Right renal cortex interstitium (tissue), 3 donors: ENCODE data around the gene CABLES1. TPM values are rescaled to one million over a fixed set of nuclear protein-coding genes. Genes with fewer than 3 reads are reported as not detected.

Source experiments
- DNase-seq, 3 donors: peaks; one replicate each; pipeline ENCODE4 v3.0.0-alpha.2; 2013; ENCODE audit warnings: low read depth in 3 of 3, low spot score in 2 of 3
- polyA plus RNA-seq, 3 donors: library from polyadenylated mRNA; unstranded; fragments of 120-200 nt; gene quantifications; one replicate each; pipeline ENCODE4 v1.2.1, GENCODE V29; 2013; ENCODE audit not compliant: insufficient read length in 3 of 3

Gene CABLES1
- polyA plus RNA-seq, 3 donors, result 24.3 to 25.8 (median 25.8) TPM

DNA sequence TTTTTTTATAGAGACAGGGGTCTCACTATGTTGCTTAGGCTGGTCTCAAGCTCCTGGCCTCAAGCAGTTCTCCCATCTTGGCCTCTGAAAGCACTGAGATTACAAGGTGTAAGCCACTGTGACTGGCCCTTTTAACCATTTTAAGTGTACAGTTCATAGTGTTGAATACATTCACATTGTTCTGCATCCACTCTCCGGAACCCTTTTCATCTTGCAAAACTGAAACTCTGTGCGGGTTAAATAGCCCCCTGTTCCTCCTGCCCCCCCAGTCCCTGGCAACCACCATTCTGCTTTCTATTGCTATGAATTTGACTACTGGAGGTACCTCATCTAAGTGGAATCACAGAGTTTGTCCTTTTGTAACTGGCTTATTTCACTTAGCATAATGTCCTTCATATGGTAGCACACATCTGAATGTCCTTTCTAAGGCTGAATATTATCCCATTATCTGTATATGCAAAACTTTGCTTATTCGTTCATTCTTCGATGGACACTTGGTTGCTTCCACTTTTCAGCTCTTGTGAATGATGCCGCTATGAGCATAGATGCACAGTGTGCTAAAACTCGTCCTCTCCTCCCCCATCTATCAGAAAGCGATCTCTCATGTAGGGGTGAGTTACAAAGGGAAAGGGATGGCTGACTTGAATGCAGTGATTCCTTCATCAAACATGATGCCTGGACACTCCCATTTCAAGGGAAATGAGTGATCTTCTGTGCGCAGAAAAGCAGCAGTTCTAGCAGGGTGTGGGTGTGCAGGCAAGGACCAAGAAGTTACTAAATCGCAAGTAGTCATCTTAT, 30.2 kb downstream of the CABLES1 start:
- no peak for DNase-seq

DNA sequence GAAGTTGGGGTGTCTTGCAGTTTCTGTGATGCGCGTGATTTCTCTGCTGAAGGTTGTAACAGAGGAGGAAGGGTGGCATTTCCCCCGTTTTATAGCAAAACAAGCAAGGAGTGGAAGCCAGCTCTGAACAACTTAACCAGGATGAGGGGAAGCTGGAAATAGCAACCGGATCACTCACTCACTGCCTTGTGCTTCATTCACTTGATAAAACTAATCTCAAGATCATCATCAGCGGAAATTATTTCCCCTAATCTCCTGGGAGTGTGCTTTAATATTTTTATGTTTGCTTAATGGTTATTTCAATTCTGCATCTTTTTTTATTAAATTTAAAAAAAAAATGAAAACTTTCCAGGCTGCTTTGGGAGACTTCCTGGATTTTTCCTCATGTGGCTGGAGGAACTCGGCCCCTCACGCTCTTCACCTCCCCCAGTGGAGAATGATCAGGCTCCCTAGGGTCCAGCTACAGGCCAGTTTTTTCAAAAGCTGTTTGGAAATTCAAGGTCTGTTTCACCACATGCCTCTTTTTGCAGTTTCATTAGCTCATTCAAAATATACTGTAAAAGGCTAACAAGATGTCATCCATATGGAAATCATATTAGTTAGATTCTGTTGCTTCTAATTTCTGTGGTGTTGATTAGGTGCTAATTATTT, 31.7 kb downstream of the CABLES1 start:
- no peak for DNase-seq

DNA sequence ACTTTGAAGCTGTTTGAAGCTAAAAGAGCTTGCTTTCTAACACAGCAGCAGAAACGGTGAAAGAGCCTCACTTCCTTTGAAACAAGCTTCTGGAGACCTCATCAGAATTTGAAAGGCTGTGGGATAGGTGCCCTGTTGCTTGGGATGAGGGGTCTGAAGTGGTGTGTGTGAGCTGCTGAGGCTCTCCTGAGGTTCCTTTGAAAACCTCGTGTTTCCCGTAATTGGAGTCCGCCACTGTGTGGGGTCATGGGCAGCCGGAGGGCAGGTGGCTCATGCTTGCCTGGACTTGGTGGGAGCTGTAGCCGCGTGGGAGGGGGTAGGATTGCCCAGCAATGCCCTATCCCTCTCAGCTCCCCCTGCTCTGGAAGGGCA, 34.4 kb downstream of the CABLES1 start:
- DNase-seq, result no peak

DNA sequence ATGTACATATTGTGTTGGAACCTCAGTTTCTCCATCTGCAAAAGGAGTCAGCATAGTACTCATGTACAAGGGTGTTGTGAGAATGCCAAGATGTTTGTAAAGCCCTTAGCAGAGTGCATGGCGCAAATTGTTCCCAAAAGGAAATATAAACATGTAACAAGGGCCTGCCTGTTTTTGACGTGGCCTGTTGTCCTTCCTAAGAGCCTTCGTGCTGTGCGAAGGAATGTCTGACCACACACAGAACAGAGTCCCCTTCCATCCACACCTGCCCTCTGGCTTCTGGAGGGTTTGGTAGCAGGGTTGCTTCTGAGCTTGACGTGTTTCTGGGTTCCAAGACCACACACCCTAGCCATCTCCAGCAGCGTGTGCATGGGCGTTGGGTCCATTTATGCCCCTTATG, 34.9 kb downstream of the CABLES1 start:
- no peak for DNase-seq

DNA sequence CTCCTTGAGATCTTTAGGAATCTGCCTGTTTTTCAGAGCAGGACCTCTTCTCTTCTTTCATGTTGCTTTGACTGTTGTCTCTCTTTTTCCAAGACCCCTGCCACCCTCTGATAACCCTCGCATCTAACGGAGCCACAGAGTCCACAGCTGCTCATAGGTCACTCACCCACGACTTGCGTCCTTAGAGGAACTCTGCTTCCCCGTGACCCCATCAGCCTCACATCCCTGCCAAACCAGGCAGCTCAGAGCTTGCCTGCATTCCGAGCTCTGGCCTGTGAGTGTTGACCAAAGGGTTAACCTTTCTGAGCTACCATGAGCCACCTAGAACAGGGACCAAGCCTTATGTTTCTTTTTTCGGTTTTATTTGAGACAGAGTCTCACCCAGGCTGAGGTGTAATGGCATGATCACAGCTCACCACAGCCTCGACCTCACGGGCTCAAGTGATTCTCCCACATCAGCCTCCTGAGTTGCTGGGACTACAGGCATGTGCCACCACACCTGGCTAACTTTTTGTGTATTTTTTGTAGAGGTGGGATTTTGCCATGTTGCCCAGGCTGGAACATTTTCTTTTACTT, 36.4 kb downstream of the CABLES1 start:
- no peak for DNase-seq

DNA sequence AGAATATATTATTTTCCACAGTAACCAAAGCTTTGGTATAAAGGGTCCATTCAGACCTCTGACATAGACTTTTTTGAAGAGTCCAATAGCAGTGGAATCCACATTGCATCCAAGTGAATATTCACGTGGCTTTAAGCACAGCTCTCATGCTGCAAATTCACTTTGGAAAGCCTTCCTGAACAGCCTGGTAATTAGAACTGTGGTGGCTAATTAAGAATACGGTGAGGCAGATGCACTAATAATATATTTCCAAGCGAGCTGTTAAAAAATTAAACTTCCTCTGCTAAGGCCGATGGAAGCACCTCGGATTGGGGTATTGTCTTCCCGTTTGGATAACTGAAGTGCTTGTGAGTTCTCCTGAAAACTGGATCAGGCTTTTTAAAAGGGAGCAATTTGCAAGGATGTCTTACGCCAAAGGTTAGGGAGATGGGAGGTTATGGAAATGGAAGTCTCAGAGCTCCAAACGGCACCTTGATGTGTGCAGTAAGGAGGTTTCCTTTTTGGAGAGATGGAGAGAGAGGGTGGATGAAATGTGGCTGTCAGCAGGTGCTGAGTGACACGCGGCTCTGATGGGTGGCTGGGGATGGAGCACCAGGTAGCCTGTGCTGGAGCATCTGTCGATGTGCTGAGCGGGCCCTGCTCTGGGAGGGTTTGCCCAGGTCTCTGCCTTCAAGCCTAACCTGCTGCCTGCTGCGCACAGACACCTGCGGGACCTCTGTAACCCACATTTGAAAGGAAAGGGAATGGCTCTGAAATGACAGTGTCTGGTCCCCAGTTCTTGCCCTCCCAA, 37.5 kb downstream of the CABLES1 start:
- DNase-seq, result no peak

DNA sequence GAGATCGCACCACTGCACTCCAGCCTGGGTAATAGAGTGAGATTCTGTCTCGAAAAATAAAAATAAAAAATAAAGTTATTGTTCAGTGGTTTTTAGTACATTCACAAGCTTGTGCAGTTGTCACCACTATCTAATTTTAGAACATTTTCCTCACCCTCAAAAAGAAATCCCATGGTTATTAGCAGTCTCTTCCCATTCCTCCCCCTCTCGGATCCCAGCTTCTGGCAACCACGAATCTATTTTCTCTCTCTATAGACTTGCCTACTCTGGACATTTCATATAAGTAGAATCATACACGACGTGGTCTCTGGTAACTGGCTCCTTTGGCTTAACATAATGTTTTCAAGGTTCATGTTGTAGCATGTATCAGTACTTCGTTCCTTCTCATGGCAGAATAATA, 38.6 kb downstream of the CABLES1 start:
- no peak for DNase-seq

DNA sequence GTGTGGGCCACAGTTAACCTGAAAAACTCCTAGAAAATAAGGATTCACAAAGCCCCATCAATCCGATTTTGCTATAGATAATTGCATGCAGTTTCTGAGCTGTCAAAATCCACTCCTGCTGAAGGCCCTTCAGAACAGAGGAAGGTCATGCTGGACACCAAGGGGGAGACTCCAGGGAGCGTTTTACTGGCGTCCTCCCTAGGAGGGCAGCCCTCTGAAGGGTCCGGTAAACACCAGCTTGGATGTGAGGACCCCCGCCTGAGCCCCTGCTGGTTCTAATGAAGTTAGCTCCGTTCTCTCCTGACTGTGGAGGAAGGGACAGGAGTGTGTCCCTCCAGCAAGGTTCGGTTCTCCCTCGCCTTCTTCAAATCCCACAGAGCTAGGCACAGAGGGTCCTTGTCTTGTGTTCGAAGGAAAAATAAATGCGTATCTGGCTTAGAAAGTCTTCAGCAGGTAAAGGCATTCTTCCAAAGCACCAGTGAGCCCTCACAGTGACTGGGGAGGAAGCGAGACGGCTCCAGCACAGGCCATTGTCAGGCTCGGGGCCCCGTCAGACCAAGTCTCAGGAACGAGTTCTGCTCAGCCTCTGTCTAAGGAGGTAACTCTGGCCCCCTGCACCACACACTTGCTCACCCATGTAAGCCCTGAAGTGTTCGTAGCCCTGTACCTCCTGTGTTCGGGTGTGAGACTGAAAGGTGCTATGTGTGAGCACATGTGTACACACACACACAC, 41.6 kb downstream of the CABLES1 start:
- no peak for DNase-seq

DNA sequence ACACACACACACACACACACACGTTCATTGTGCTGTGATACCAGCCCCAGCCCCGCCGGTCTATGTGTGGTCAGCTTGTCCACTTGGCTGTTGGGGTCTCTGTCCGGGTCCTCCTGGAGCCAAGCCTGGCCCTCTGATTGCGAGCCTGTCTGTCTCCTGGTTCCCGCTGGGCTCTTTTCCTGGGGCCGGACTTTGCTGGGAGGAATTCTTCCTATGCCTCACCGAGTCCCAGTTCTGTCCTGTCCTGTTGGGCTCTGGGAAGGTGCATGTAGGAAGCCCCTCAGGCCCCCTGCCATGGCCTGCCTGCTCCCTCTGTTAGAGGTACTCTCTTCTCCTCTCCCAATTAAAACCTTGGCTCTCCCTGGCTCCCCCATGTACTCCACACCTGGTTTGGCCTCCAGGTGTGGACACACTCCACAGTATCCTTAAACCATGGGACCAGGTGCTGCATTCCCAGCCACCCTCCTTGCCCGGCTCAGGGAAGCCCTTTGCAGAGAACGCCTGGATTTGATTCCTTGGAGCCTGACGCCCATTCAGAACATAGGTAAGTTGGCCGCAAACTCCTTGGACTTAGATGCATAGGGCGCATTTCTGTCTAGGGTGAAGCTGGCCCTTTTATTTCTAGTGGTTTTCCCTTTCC, 42.3 kb downstream of the CABLES1 start:
- DNase-seq, result no peak

DNA sequence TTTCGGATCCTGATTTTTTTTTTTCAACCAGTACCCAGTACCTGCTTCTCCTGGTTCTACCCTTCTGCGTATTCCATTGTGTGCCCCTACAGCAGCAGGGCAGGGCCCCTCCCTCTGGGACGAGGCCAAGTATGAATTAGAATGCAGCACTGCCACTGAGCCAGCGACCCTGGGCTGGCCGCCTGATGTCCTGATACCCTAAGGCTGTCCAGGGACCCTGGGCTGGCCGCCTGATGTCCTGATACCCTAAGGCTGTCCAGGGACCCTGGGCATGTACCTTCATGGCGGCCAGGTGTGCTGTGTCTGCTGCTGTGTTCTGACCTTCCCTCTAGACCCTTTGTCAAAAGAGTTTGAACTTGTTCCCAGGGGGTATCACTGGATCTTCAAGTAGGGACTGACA, 42.9 kb downstream of the CABLES1 start:
- no peak for DNase-seq

DNA sequence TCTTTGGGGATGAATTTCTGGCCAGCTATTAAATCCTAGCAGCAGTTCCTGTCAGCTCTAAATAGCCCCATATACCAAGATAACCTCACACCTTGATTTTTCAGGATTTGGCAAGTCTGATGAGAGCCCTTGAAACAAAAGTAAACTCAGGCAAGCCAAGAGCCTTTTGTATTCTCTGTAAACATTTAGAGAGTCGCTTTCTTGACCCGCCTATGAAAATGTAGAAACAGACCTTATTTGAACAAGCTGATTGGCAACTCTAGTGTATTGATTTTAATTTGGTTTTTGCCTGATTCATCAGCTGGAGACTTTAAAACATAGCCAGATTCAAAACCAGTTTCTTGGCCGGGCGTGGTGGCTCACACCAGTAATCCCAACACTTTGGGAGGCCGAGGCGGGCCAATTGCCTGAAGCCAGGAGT, 43.4 kb downstream of the CABLES1 start:
- DNase-seq, result no peak

DNA sequence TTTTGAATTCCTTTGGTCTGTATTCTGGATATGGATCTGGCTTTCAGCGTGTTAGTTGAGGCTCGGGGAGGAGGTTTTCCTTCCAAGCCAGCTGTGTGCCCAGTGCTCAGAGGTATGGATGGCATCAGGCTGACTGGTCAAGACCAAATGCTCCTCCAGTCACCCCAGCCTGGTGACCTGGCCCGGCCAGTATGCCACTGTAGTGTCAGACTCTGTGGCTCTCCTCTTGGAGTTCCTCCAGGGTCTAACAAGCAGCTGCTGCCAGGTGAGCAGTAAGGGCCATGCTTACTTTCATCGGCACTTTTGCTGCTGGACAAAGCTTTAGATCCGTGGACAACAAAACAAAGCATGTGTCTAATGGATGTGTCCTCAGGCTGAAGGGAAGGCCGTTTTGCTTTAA, 44.1 kb downstream of the CABLES1 start:
- no peak for DNase-seq

DNA sequence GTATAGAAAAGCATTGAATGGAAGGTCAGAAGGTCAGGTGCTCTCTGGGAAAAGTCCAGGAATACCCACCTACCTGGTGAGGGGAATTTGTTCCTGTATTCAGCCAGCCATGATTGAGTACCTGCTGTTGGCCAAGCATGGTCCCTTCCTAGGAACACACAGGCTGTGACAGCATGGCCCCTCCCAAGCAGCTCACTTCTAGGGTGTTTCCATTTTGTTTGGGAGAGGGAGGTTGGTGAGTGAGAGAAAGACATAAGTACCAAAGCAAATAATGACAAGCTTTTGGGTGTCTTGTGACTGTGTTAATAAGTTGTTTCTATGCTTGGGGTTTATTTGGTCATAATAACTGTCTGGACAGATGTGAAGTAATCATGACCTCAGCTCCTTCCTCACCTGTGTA, 46.3 kb downstream of the CABLES1 start:
- no peak for DNase-seq

DNA sequence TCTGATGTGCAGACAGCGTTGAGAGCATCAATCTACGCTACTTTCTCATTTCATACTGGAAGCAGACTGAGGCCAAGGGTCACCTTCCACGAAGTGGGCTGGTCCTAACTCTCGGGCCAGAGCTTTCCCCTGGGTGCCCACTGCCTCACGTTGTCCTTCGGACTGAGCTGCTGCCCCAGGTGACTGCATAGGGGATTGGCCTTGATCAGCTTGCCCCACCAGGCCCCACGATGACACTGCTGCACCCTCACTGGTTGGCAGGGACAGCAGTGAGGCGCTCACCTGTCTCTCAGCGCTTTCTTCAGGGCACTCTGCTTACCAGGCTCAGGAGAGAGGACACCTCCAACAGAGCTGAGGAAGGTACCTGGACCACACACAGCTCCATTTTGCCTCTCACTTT, 47.3 kb downstream of the CABLES1 start:
- DNase-seq, result no peak

DNA sequence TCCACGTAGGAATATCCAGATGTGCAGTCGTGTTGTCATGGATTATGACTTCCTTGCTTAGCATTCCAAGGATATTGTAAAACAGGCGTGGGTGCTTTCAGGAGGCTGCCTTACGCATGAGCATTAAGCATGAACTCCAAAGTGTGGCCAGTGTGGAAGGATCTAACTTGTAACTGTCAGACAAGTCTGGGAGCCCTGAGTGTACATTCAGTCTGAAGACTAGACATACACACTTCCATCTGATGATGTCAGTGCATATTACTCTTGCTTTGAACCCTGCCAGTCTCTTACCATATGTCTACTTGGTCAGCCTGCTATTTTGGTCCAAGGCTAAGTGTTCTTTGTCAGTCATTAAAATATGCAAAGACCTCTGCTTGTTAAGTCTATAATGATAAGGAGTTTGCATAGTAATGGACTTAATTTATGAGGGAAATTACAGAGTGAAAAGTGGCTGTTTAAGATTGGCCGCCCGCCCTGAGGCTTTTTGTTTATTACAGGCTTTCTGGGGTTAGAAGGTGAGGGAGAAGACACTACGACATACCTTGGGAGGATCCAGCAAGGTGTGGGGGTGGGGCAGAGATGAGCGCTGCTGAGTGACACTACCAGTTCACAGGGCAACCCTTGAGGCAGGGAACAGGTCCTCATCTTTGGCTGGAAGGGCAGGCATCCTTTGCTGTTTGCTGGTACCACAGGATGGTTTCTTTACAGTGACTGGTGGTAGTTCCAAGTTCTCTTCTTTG, 48.3 kb downstream of the CABLES1 start:
- DNase-seq, result no peak

DNA sequence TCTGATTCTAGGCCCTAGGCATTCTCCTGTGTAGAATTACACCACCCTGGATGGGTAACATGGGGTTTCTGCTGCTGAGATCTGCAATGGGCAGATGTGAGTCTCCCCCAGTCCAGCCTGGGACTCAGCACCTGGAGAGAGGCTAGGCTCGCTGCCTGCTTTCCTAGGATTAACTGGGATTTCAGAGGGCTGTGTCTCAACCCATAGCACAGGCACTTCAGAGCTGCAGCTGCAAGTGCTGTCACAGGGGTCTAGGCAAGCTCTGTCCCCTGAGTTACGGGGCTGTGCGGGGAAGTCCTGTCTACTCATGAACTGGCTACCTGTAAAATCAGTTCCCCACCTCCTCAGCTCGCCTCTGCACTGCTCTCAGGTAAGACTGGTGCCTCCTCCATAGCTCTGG, 51.5 kb downstream of the CABLES1 start:
- DNase-seq, result no peak

DNA sequence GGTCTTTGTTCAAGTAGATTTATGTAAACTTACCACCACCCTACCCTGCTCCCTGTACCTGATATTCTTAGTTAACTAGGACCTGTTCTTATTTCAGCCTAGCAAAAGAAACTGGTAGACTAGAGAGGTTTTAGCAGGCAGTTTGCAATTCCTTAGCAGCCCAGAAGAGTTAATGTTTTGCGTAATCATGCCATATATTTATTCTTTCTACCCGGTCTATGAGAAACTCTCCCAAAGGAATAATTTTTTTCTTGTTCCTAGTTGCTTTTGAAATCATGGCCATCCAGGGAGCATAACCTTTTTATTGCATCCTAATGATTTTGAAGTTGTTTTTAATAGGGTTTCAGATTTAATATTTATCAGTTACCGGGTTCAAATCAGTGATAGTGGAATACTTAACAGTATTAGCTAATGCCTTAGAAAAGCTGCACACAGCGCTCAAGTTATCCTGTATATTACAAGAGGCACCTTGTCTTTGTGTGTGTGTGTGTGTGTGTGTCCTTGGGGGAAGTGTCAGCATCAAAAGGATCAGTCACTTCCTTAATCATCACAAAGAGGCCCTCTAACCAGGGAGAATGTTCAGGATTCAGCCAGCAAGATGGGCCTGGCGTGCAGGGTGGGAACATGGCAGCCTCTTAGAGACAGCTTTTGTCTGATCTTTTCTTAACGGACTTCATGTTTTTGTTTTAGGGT, 52.9 kb downstream of the CABLES1 start:
- no peak for DNase-seq

DNA sequence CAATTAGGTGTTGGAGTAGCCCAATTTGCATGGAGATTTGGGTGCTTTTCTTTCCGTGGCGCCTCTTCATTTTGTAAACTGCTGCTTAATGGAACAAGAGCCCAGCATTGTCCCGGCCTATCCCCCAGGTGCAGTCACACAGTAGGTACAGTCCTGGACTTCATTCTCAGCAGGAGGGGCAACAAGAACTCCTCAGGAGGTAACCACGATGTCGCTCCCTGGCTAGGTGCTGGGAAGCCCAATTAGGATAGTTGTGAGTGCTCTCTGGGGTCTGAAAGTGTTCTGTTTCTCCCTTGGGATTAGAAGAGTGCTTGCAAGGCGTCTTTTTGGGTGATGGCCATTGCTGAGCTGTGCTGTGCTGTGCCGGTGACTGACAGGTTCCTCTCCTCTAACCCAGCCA, 53.8 kb downstream of the CABLES1 start:
- no peak for DNase-seq
